ENCODE results near the gene RIPPLY3.

Gene RIPPLY3

DNA sequence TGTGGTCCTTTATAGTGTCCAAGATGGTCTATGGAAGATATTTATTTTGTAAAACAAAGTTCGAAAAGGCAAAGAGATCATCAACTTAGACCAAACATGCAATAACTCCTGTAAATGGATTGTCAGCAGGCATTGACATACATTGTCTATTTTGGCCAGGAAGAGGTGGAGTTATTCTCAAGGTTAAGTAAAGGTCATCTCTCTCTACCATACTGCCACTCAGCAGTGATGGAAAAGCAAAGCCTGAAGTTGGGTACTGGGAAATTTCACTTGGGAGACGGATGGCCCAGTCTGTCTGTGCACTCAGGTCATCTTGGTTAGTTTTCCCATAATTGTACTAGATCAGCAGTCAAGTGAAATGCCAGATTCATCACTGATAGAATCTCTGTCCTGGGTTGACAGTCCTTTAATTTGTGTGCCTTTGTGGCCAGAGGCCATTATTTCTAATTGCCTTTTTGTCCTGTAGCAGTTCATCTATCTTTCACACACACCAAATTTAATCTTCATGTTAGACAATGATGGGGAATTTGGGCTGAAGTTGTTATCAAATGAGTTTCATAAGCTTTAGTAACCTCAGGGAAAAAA lies 48.9 kb downstream of the RIPPLY3 start:
- no peak for DNase-seq (ENCODE audit: low read depth)
- no peak for TF ChIP-seq CTCF (conservative IDR thresholded peaks at IDR 0.05; ENCODE audit: low read length)
- H3K4me3 ChIP-seq (ENCODE audit: low read length): no peak overlapping the region

DNA sequence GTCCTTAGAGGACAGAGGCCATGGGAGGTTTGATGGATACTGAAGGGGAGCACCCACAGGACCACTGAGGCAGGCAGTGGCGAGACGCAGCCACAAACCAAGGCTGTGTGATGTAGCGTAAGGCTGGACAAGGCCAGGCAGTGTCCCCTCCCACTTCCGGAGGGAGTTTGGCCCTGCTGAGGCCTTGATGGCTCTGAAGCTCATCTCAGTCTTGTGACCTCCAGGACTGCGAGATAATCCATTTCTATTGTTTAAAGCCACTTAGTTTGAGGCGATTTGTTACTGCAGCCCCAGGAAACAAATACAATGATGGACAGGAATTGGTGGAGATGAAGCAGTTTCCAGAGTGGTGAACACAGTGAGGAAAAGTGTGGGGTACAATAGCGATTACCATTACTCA lies 51.1 kb downstream of the RIPPLY3 start:
- TF ChIP-seq CTCF (conservative IDR thresholded peaks at IDR 0.05; ENCODE audit: low read length): no peak
- no peak overlapping the region for H3K4me3 ChIP-seq (ENCODE audit: low read length)
- no peak for DNase-seq (ENCODE audit: low read depth)

DNA sequence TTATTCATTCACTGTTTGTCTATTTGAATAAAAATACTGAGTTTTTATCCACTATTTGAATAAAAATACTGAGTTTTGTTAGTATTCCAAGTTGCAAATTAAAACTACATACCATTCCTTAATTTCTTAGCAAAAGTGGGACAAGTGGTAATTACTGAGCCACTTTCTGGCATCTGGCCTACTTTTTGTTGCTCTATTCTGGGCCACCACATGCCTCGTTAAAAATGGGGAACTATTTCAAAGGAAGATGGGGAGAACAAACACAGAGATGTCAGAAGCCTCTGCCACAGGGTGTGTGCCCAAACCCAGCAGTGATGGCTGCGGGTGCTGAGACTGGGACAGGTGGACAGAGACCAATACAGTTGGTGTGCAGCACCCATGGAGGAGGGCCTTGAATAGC lies 51.8 kb downstream of the RIPPLY3 start:
- no peak for TF ChIP-seq CTCF (conservative IDR thresholded peaks at IDR 0.05; ENCODE audit: low read length)
- DNase-seq (ENCODE audit: low read depth): no peak
- H3K4me3 ChIP-seq (ENCODE audit: low read length): no peak overlapping the region

GRCh38 chr21:37059181-37059580 lies 52.7 kb downstream of the RIPPLY3 start:
- DNase-seq (ENCODE audit: low read depth): no peak
- H3K4me3 ChIP-seq (ENCODE audit: low read length): no peak overlapping the region
- no peak for TF ChIP-seq CTCF (conservative IDR thresholded peaks at IDR 0.05; ENCODE audit: low read length)

GRCh38 chr21:37060296-37060695 lies 53.8 kb downstream of the RIPPLY3 start:
- H3K4me3 ChIP-seq (ENCODE audit: low read length): no peak overlapping the region
- DNase-seq (ENCODE audit: low read depth): peak; percentile 93
- TF ChIP-seq CTCF (conservative IDR thresholded peaks at IDR 0.05; ENCODE audit: low read length): peak; percentile 40

DNA sequence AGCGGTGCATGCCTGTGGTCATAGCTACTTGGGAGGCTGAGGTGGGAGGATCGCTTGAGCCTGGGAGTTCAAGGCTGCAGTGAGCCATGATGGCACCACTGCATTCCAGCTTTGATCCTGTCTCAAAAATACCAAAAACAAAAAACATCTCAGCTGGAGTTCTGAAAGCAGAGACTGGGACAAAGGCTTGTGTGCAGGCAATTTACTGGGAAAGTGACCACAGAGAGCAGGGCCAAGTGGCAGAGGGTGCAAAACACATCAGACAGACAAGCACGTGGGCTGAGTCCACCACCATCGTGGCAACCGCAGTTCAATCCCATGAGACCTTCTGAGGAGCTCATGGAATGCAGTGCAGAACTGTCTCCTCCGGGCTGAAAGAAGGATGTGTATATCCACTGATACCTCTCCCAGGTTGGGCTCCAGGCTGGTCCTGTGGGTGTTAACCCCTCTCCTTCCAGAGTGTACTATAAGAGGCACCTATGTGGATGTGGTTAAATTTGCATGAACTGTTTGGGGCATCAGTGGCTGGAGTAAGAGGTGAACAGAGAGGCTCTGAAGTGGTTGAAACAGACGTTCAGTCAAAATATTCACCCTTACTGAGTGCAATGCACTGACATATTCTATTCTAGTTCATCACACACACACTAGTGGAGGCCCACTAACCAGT lies 55.6 kb downstream of the RIPPLY3 start:
- no peak for TF ChIP-seq CTCF (conservative IDR thresholded peaks at IDR 0.05; ENCODE audit: low read length)
- DNase-seq (ENCODE audit: low read depth): peak; percentile 77
- no peak overlapping the region for H3K4me3 ChIP-seq (ENCODE audit: low read length)

- DNase-seq (ENCODE audit: low read depth): no peak
- TF ChIP-seq CTCF (conservative IDR thresholded peaks at IDR 0.05; ENCODE audit: low read length): no peak
- no peak overlapping the region for H3K4me3 ChIP-seq (ENCODE audit: low read length)
These were observed 56.1 kb downstream of the RIPPLY3 start for GRCh38 chr21:37062593-37062935.
